Measurements from ENCODE around the gene CAMSAP2.

DNA sequence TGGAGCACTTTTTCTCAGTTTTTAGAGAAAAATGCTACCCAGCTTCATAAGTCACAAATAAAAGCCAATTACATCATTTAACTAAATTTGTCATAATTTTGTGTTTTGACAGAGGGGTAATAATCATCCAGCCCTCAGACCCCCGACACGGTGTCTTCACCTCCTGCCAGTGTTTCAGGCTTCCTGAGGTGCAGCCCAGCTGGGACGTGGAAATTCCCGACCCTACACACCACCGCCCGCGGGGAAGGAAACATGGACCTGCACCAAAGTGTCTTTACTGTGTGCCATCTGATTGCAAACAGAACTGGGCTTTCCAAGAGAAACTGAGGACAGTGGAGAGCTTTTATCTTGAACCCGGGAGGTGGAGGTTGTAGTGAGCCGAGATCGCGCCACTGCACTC is 148.3 kb downstream of the CAMSAP2 start:
- TF ChIP-seq, protein P1, sequence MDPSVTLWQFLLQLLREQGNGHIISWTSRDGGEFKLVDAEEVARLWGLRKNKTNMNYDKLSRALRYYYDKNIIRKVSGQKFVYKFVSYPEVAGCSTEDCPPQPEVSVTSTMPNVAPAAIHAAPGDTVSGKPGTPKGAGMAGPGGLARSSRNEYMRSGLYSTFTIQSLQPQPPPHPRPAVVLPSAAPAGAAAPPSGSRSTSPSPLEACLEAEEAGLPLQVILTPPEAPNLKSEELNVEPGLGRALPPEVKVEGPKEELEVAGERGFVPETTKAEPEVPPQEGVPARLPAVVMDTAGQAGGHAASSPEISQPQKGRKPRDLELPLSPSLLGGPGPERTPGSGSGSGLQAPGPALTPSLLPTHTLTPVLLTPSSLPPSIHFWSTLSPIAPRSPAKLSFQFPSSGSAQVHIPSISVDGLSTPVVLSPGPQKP (IDR thresholded peaks at IDR 0.05; ENCODE audit: low read depth, low read length), result no peak
- no peak for TF ChIP-seq NFXL1 (IDR thresholded peaks at IDR 0.05; ENCODE audit: borderline replicate concordance)
- TF ChIP-seq BRCA1 (IDR thresholded peaks at IDR 0.05; ENCODE audit: low read depth, low read length), result no peak
- TF ChIP-seq BMI1 (IDR thresholded peaks at IDR 0.05; ENCODE audit: borderline replicate concordance), result no peak
- no peak for TF ChIP-seq IKZF1 (conservative IDR thresholded peaks at IDR 0.05)
- TF ChIP-seq BACH1 (IDR thresholded peaks at IDR 0.05; ENCODE audit: borderline replicate concordance), result no peak
- TF ChIP-seq, protein P2, sequence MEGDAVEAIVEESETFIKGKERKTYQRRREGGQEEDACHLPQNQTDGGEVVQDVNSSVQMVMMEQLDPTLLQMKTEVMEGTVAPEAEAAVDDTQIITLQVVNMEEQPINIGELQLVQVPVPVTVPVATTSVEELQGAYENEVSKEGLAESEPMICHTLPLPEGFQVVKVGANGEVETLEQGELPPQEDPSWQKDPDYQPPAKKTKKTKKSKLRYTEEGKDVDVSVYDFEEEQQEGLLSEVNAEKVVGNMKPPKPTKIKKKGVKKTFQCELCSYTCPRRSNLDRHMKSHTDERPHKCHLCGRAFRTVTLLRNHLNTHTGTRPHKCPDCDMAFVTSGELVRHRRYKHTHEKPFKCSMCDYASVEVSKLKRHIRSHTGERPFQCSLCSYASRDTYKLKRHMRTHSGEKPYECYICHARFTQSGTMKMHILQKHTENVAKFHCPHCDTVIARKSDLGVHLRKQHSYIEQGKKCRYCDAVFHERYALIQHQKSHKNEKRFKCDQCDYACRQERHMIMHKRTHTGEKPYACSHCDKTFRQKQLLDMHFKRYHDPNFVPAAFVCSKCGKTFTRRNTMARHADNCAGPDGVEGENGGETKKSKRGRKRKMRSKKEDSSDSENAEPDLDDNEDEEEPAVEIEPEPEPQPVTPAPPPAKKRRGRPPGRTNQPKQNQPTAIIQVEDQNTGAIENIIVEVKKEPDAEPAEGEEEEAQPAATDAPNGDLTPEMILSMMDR (IDR thresholded peaks at IDR 0.05 in 2 of 3, conservative IDR thresholded peaks at IDR 0.05 in 1 of 3; ENCODE audit: control insufficient read depth in 2 of 3, extremely low read depth in 1 of 3, insufficient read depth in 1 of 3, low read depth in 3 of 3, low read length in 3 of 3), result no peak
- no peak for TF ChIP-seq YY1 (IDR thresholded peaks at IDR 0.05; ENCODE audit: low read depth, low read length)
- TF ChIP-seq, protein P3, sequence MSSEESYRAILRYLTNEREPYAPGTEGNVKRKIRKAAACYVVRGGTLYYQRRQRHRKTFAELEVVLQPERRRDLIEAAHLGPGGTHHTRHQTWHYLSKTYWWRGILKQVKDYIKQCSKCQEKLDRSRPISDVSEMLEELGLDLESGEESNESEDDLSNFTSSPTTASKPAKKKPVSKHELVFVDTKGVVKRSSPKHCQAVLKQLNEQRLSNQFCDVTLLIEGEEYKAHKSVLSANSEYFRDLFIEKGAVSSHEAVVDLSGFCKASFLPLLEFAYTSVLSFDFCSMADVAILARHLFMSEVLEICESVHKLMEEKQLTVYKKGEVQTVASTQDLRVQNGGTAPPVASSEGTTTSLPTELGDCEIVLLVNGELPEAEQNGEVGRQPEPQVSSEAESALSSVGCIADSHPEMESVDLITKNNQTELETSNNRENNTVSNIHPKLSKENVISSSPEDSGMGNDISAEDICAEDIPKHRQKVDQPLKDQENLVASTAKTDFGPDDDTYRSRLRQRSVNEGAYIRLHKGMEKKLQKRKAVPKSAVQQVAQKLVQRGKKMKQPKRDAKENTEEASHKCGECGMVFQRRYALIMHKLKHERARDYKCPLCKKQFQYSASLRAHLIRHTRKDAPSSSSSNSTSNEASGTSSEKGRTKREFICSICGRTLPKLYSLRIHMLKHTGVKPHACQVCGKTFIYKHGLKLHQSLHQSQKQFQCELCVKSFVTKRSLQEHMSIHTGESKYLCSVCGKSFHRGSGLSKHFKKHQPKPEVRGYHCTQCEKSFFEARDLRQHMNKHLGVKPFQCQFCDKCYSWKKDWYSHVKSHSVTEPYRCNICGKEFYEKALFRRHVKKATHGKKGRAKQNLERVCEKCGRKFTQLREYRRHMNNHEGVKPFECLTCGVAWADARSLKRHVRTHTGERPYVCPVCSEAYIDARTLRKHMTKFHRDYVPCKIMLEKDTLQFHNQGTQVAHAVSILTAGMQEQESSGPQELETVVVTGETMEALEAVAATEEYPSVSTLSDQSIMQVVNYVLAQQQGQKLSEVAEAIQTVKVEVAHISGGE (CRISPR knock-in tag; IDR thresholded peaks at IDR 0.05), result no peak
- no peak for TF ChIP-seq BCL11A (IDR thresholded peaks at IDR 0.05; ENCODE audit: low read depth, low read length)
- TF ChIP-seq POLR2A (IDR thresholded peaks at IDR 0.05; ENCODE audit: low read depth, low read length), result no peak
- no peak for TF ChIP-seq ASH2L (IDR thresholded peaks at IDR 0.05; ENCODE audit: borderline replicate concordance, low read depth)
- TF ChIP-seq EZH2 (IDR thresholded peaks at IDR 0.05; ENCODE audit: borderline replicate concordance, control insufficient read depth, low read depth, low read length), result no peak
- TF ChIP-seq, protein P4, sequence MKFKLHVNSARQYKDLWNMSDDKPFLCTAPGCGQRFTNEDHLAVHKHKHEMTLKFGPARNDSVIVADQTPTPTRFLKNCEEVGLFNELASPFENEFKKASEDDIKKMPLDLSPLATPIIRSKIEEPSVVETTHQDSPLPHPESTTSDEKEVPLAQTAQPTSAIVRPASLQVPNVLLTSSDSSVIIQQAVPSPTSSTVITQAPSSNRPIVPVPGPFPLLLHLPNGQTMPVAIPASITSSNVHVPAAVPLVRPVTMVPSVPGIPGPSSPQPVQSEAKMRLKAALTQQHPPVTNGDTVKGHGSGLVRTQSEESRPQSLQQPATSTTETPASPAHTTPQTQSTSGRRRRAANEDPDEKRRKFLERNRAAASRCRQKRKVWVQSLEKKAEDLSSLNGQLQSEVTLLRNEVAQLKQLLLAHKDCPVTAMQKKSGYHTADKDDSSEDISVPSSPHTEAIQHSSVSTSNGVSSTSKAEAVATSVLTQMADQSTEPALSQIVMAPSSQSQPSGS (IDR thresholded peaks at IDR 0.05; ENCODE audit: low read length), result no peak

Data from GM12878 (cell line).